GM12872 (cell line): ENCODE data around the gene PPM1E.

ENCODE experiments used
- TF ChIP-seq, protein P1 (sequence below): IDR thresholded peaks from 3 replicates; pipeline ENCODE4 v1.5.1; 2011; ENCODE audit warnings: low read depth, mild to moderate bottlenecking, low read length, moderate library complexity; ENCODE audit not compliant: insufficient read depth

The PPM1E gene

GRCh38 chr17:59010026-59010425 lies 254.4 kb downstream of the PPM1E start:
- TF ChIP-seq, protein P1, sequence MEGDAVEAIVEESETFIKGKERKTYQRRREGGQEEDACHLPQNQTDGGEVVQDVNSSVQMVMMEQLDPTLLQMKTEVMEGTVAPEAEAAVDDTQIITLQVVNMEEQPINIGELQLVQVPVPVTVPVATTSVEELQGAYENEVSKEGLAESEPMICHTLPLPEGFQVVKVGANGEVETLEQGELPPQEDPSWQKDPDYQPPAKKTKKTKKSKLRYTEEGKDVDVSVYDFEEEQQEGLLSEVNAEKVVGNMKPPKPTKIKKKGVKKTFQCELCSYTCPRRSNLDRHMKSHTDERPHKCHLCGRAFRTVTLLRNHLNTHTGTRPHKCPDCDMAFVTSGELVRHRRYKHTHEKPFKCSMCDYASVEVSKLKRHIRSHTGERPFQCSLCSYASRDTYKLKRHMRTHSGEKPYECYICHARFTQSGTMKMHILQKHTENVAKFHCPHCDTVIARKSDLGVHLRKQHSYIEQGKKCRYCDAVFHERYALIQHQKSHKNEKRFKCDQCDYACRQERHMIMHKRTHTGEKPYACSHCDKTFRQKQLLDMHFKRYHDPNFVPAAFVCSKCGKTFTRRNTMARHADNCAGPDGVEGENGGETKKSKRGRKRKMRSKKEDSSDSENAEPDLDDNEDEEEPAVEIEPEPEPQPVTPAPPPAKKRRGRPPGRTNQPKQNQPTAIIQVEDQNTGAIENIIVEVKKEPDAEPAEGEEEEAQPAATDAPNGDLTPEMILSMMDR: no peak

GRCh38 chr17:59011975-59012374 lies 256.3 kb downstream of the PPM1E start:
- TF ChIP-seq, protein P1: no peak

- TF ChIP-seq, protein P1: no peak
These were observed 262.4 kb downstream of the PPM1E start for GRCh38 chr17:59018019-59018418.

DNA sequence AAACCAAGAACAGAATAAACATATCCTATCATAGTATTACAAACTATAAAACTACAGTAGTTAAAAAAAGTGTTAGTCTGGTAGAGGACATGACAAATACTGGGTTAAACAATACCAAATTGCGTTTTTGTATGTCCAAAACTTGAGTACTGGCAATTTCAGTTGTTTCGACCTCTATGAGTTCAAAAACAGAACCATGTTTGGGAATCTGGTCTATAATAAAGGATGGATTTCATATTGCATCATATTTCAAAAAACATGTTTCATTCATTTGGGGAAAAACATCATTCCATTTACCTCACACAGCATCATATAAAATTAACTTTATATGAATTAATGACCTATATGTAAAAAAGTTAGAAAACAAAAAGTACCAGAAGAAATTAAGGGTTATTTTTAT lies 269.3 kb downstream of the PPM1E start:
- TF ChIP-seq, protein P1: no peak

DNA sequence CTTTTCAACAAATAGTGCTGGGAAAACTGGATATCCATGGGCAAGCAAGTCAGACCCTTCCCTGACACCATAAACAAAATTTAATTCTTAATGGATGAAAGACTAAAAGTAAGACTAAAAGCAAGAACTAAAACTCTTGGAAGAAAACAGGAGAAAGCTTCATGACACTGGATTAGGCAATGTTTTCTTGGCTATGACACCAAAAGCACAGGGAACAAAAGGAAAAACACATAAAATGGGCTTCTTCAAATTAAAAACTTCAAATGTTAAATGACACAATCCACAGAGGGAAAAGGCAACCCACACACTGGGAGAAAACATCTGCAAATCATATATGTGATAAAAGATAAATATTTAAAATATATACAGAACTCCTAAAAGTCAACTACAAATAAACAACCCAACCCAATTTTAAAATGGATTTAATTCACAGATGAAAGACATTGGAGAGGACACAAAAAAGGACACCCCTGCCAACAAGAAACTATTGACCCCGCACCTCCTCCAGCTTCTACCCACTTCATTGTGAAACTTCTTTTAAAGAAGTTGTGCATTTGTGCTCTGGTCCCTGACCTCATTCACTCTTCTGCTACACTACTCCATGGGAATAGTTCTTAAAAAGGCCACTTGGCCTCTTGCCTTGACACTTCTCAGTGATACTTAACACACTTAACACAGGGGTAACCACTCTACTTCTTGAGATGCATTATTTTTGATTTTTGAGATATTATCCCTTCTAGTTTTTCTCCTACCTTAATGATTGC lies 270.7 kb downstream of the PPM1E start:
- TF ChIP-seq, protein P1: no peak

- TF ChIP-seq, protein P1: no peak
These were observed 272.1 kb downstream of the PPM1E start for GRCh38 chr17:59027750-59028149.

- TF ChIP-seq, protein P1: no peak
These were observed 272.7 kb downstream of the PPM1E start for GRCh38 chr17:59028328-59028727.
